Subcutaneous abdominal adipose tissue (tissue), 5 donors: ENCODE data around the gene GNG11.

Experiments used
- H3K27ac ChIP-seq: one replicate; pipeline ENCODE4 v1.7.0; 2013; ENCODE audit warnings: low read depth, mild to moderate bottlenecking, inconsistent platforms, low read length, moderate library complexity
- H3K27me3 ChIP-seq, 5 donors: one replicate each; pipeline ENCODE4 v1.7.0; 2013; ENCODE audit warnings: low read length in 5 of 5, inconsistent platforms in 1 of 5; ENCODE audit not compliant: control insufficient read depth in 5 of 5, insufficient read depth in 4 of 5
- H3K36me3 ChIP-seq, 5 donors: one replicate each; pipeline ENCODE4 v1.7.0; 2013; ENCODE audit warnings: low read length in 5 of 5; ENCODE audit not compliant: control insufficient read depth in 5 of 5, insufficient read depth in 5 of 5
- H3K4me1 ChIP-seq, 5 donors: one replicate each; pipeline ENCODE4 v1.7.0; 2013; ENCODE audit warnings: low read length in 5 of 5, mild to moderate bottlenecking in 3 of 5, moderate library complexity in 1 of 5; ENCODE audit not compliant: control insufficient read depth in 5 of 5, insufficient read depth in 5 of 5
- H3K4me3 ChIP-seq, 5 donors: one replicate each; pipeline ENCODE4 v1.7.0; 2013; ENCODE audit warnings: low read length in 5 of 5, low read depth in 1 of 5
- H3K9ac ChIP-seq, 5 donors: one replicate each; pipeline ENCODE4 v1.7.0; 2013; ENCODE audit warnings: low read length in 5 of 5, mild to moderate bottlenecking in 4 of 5, moderate library complexity in 3 of 5
- H3K9me3 ChIP-seq, 5 donors: one replicate each; pipeline ENCODE4 v1.7.0; 2013; ENCODE audit warnings: low read length in 5 of 5; ENCODE audit not compliant: control insufficient read depth in 5 of 5
- donor health status: healthy.
- donor health status: healthy.
- donor health status: healthy.
- donor health status: healthy.
- donor health status: healthy.

GNG11 gene

GRCh38 chr7:93923942-93924341 lies 2.4 kb downstream of the GNG11 start:
- H3K4me3 ChIP-seq, result peak overlapping the region; percentile 75 to 95 (median 83)
- peak overlapping the region in 4 of 5 donors; percentile 68 to 99 (median 90) for H3K9ac ChIP-seq
- peaks cover 0 to 46% (median 37%) of the 10 kb centered on the region in 5 donors for H3K4me1 ChIP-seq
- no peaks in the 10 kb centered on the region for H3K27me3 ChIP-seq
- H3K9me3 ChIP-seq, result no peaks in the 10 kb centered on the region
- peaks cover 10 to 14% (median 12%) of the 10 kb centered on the region in 5 donors for H3K36me3 ChIP-seq
- peak overlapping the region; percentile 99 for H3K27ac ChIP-seq

- Histone ChIP-seq H3K9ac (no peak overlapping the region), H3K27ac (peak overlapping the region; percentile 66), H3K9me3 (no peaks in the 10 kb centered on the region), H3K4me3 (peak overlapping the region in 2 of 5 donors; percentile 33 to 48), H3K4me1 (peaks cover 0 to 33% (median 26%) of the 10 kb centered on the region in 5 donors), H3K36me3 (peaks cover 10 to 14% (median 12%) of the 10 kb centered on the region in 5 donors), H3K27me3 (no peaks in the 10 kb centered on the region)
Measured at GRCh38 chr7:93926800-93927199, 5.3 kb downstream of the GNG11 start.

- no peaks in the 10 kb centered on the region for H3K9me3 ChIP-seq
- H3K4me1 ChIP-seq, result peaks cover 0 to 32% (median 26%) of the 10 kb centered on the region in 5 donors
- no peaks in the 10 kb centered on the region for H3K27me3 ChIP-seq
- peak overlapping the region in 1 of 5 donors; percentile 10 for H3K4me3 ChIP-seq
- H3K27ac ChIP-seq, result peak overlapping the region; percentile 66
- H3K36me3 ChIP-seq, result peaks cover 10 to 14% (median 12%) of the 10 kb centered on the region in 5 donors
- no peak overlapping the region for H3K9ac ChIP-seq
Measured at GRCh38 chr7:93927585-93927984, 6.0 kb downstream of the GNG11 start.

GRCh38 chr7:93931655-93932054 lies 10.1 kb downstream of the GNG11 start:
- Histone ChIP-seq H3K4me3 (no peak overlapping the region), H3K9me3 (no peaks in the 10 kb centered on the region), H3K9ac (no peak overlapping the region), H3K27ac (no peak overlapping the region), H3K27me3 (no peaks in the 10 kb centered on the region), H3K36me3 (peaks cover 4 to 6% (median 6%) of the 10 kb centered on the region in 5 donors), H3K4me1 (peaks cover 0 to 20% (median 14%) of the 10 kb centered on the region in 5 donors)

GRCh38 chr7:93933156-93933555 lies 11.6 kb downstream of the GNG11 start:
- H3K4me3 ChIP-seq, result no peak overlapping the region
- H3K36me3 ChIP-seq, result no peaks in the 10 kb centered on the region
- no peak overlapping the region for H3K27ac ChIP-seq
- peaks cover 0 to 7% (median 0%) of the 10 kb centered on the region in 5 donors for H3K4me1 ChIP-seq
- no peaks in the 10 kb centered on the region for H3K9me3 ChIP-seq
- H3K27me3 ChIP-seq, result no peaks in the 10 kb centered on the region
- H3K9ac ChIP-seq, result no peak overlapping the region

GRCh38 chr7:93935102-93935501 lies 13.6 kb downstream of the GNG11 start:
- Histone ChIP-seq H3K4me1 (peaks cover 0 to 7% (median 0%) of the 10 kb centered on the region in 5 donors), H3K27ac (no peak overlapping the region), H3K27me3 (no peaks in the 10 kb centered on the region), H3K9ac (no peak overlapping the region), H3K9me3 (no peaks in the 10 kb centered on the region), H3K4me3 (no peak overlapping the region), H3K36me3 (no peaks in the 10 kb centered on the region)

GRCh38 chr7:93937818-93938217 lies 16.3 kb downstream of the GNG11 start:
- Histone ChIP-seq H3K4me3 (no peak overlapping the region), H3K9ac (no peak overlapping the region), H3K9me3 (no peaks in the 10 kb centered on the region)

GRCh38 chr7:93938293-93938692 lies 16.8 kb downstream of the GNG11 start:
- no peak overlapping the region for H3K4me3 ChIP-seq
- H3K4me1 ChIP-seq, result peaks cover 0 to 7% (median 0%) of the 10 kb centered on the region in 5 donors
- no peak overlapping the region for H3K27ac ChIP-seq
- H3K9me3 ChIP-seq, result no peaks in the 10 kb centered on the region
- H3K27me3 ChIP-seq, result no peaks in the 10 kb centered on the region
- no peaks in the 10 kb centered on the region for H3K36me3 ChIP-seq
- no peak overlapping the region for H3K9ac ChIP-seq

More at GRCh38 chr7:93937818-93938217, 16.3 kb downstream of the GNG11 start:
- Histone ChIP-seq H3K27me3 (no peaks in the 10 kb centered on the region), H3K27ac (no peak overlapping the region), H3K36me3 (no peaks in the 10 kb centered on the region), H3K4me1 (peaks cover 0 to 7% (median 0%) of the 10 kb centered on the region in 5 donors)

- peaks cover 0 to 26% (median 0%) of the 10 kb centered on the region in 5 donors for H3K4me1 ChIP-seq
- no peaks in the 10 kb centered on the region for H3K27me3 ChIP-seq
- H3K9me3 ChIP-seq, result no peaks in the 10 kb centered on the region
- H3K27ac ChIP-seq, result no peak overlapping the region
- H3K4me3 ChIP-seq, result no peak overlapping the region
- H3K36me3 ChIP-seq, result no peaks in the 10 kb centered on the region
- no peak overlapping the region for H3K9ac ChIP-seq
Measured at GRCh38 chr7:93941945-93942344, 20.4 kb downstream of the GNG11 start.

GRCh38 chr7:93943816-93944540 lies 22.4 kb downstream of the GNG11 start:
- no peaks in the 10 kb centered on the region for H3K36me3 ChIP-seq
- H3K9ac ChIP-seq, result no peak overlapping the region
- H3K27me3 ChIP-seq, result no peaks in the 10 kb centered on the region
- peak overlapping the region; percentile 74 for H3K27ac ChIP-seq
- H3K4me1 ChIP-seq, result peaks cover 0 to 27% (median 0%) of the 10 kb centered on the region in 5 donors
- H3K4me3 ChIP-seq, result no peak overlapping the region
- H3K9me3 ChIP-seq, result no peaks in the 10 kb centered on the region
